Measurements from ENCODE around the gene MBOAT2.

- TF ChIP-seq, protein P1, sequence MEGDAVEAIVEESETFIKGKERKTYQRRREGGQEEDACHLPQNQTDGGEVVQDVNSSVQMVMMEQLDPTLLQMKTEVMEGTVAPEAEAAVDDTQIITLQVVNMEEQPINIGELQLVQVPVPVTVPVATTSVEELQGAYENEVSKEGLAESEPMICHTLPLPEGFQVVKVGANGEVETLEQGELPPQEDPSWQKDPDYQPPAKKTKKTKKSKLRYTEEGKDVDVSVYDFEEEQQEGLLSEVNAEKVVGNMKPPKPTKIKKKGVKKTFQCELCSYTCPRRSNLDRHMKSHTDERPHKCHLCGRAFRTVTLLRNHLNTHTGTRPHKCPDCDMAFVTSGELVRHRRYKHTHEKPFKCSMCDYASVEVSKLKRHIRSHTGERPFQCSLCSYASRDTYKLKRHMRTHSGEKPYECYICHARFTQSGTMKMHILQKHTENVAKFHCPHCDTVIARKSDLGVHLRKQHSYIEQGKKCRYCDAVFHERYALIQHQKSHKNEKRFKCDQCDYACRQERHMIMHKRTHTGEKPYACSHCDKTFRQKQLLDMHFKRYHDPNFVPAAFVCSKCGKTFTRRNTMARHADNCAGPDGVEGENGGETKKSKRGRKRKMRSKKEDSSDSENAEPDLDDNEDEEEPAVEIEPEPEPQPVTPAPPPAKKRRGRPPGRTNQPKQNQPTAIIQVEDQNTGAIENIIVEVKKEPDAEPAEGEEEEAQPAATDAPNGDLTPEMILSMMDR (IDR thresholded peaks at IDR 0.05 in 4 of 5, conservative IDR thresholded peaks at IDR 0.05 in 1 of 5) = no peak
- no peak for TF ChIP-seq POLR2A (IDR thresholded peaks at IDR 0.05)
Measured at GRCh38 chr2:8827729-8828128, 175.8 kb downstream of the MBOAT2 start.
